Omental fat pad (tissue), 4 donors: Measurements from ENCODE around the gene UBA1. TPM values are rescaled to one million over a fixed set of nuclear protein-coding genes. Genes with fewer than 3 reads are reported as not detected.

Experiments used
- ATAC-seq: fragments of 150-250 bp; one replicate; pipeline ENCODE4 v1.9.1; 2016; ENCODE audit warnings: mild to moderate bottlenecking, moderate library complexity; ENCODE audit not compliant: low FRiP score
- DNase-seq: peaks from one replicate; pipeline ENCODE4 v3.0.0-alpha.2; 2019; ENCODE audit warnings: low spot score
- total RNA-seq, 4 donors: library from RNA; depleted of rRNA; stranded (reverse); fragments of >200 nt; gene quantifications; one replicate each; pipeline ENCODE4 v1.1.0, GENCODE V29; 2016
- TF ChIP-seq, protein P1 (sequence below), 3 donors: fragments of 450-650 bp; IDR thresholded peaks; one replicate each; pipeline ENCODE4 v1.5.1; 2016 to 2017; ENCODE audit warnings: antibody characterized with exemption in 3 of 3, mild to moderate bottlenecking in 3 of 3, moderate library complexity in 2 of 3

The UBA1 gene
- total RNA-seq, 4 donors from 2014 or later, result 132 to 158 (median 148) TPM

DNA sequence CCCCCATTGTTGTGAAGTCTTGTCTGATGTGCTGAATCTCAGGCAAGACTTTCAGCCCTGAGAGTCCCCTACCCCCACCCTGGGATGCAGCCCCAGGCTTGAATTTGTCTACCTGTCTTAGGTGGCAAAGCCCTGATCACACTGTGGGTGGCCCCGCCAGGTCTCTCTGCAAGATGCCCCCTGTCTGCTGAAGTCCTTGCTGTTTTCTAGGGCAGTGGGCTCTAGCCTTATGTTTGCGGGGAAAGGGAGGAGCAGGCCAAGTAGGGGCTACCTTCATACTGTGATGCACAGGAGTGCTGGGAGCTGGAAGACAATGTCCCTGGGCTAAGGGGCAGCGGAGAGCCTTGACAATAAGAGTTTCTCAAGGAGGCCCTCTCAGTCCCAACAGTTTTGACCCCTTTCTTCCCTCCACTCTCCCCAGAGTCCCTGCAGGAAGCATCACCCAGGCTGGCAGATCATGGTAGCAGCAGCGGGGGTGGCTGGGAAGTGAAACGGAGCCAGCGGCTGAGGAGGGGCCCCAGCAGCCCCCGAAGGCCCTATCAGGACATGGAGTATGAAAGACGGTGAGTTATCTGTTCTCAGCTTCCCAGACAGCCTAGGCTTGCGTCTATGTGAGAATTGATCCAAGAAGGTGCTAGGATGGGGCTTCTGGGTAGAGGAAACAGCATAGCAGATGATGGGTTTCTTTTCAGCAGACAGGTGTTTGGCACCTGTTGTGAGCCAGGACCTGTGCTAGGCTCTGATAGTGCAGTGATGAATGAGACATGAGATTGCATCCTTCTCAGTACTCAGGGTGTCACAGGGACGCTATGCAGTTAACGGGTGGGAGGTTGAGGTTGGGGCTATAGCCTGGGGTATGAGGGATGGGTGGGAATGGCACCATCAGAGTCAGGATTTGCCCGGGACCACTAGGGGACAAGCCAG is 46.4 kb upstream of the UBA1 start:
- ATAC-seq (no peak), DNase-seq (no peak)
- TF ChIP-seq, protein P1, sequence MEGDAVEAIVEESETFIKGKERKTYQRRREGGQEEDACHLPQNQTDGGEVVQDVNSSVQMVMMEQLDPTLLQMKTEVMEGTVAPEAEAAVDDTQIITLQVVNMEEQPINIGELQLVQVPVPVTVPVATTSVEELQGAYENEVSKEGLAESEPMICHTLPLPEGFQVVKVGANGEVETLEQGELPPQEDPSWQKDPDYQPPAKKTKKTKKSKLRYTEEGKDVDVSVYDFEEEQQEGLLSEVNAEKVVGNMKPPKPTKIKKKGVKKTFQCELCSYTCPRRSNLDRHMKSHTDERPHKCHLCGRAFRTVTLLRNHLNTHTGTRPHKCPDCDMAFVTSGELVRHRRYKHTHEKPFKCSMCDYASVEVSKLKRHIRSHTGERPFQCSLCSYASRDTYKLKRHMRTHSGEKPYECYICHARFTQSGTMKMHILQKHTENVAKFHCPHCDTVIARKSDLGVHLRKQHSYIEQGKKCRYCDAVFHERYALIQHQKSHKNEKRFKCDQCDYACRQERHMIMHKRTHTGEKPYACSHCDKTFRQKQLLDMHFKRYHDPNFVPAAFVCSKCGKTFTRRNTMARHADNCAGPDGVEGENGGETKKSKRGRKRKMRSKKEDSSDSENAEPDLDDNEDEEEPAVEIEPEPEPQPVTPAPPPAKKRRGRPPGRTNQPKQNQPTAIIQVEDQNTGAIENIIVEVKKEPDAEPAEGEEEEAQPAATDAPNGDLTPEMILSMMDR (IDR thresholded peaks at IDR 0.05), result no peak

DNA sequence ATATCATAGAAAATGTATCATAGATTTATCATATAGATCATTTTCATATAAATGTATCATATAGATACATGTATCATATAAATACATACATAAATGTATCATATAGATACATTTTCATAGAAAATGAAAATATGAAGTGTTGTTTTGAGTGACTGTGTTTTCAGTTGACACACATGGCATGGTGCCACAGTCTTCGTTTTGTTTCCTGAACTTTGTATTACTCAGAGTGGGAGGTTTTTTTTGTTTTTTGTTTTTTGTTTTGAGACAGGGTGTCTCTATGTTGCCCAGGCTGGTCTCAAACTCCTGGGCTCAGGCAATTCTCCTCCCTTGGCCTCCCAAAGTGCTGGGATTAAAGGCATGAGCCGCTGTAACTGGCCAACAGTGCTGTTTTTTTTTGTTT is 44.7 kb upstream of the UBA1 start:
- ATAC-seq, result no peak
- no peak for DNase-seq

DNA sequence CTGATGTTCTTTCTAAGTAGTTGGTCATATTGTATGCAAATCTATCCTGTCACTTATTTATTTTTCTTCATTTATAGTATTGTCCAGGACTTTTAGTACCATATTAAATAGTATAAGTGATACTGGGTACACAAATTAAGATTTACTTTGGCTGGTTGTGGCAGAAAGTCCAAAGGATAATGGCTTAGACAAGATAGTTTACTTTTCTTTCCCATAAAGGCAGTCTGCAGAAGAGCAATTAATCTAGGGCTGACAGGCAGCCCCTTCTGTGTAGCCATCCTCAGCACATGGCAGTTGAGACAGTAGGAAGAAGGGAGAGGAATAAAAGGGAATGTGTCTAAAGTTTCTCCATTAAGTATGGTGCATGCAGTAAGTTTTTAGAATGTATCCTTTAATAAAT is 42.2 kb upstream of the UBA1 start:
- DNase-seq, result no peak
- TF ChIP-seq, protein P1 (IDR thresholded peaks at IDR 0.05), result no peak
- no peak for ATAC-seq

More for the DNA sequence above, 44.7 kb upstream of the UBA1 start:
- TF ChIP-seq, protein P1 (IDR thresholded peaks at IDR 0.05), result no peak

DNA sequence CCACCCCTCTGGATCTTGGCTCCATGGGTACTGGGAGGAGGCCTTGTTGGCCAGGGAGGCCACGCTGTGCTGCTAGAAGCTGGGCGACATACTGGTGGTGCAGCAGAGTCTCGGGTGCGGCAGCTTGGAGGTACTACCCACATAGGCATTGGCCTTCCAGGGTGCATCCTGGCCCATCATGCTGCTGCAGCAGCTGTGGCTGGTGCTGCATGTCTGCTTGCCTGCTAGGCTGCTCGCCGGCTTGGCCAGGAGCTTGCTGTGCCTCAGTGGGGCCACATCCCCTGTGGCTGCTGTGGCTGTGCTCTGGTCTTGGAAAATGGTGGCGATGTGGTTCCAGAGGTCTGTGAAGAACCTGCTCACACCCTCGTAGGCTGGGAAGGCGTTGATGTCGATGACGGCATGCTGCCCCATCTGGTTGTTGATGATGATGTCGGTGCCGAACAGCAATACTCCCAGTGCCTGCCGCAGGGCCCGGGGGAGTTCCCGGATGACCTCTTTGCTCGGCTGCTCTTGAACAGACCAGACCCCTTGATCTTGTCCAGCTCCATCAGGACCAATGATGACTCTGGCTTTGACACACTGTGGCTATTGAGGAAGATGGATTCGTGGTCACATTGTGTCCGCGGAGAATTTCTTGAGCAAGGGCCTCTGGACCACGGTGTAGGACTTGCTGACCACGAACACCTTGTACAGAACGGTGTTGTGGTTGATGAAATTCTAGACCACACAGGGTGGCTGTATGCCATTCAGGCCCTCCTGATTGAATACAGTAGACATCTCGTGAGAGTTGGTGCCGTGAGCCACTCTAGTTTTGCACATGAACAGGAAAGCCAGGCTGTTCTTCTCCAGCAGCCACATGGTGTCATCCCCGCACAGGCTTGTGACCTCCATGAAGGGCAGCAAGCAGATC is 36.8 kb upstream of the UBA1 start:
- ATAC-seq, result no peak
- TF ChIP-seq, protein P1 (IDR thresholded peaks at IDR 0.05), result no peak
- no peak for DNase-seq

DNA sequence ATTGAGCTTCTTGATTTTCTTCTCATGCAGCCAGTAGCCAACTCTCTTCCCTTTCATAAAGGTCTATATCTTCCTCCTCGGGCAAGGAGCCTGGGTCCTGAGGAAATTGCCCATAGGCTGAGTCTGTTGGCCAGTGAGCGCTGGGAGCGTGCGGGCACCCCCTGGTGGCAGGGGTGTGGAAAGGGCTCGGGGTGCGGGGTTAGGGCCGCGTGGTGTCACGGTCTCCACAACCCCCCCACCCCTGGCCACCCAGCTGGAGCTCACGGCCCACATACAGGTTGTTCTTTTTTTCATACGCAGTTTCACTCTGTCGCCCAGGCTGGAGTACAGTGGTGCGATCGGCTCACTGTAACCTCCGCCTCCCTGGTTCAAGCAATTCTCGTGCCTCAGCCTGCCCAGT is 35.5 kb upstream of the UBA1 start:
- ATAC-seq (no peak), DNase-seq (no peak)
- TF ChIP-seq, protein P1 (IDR thresholded peaks at IDR 0.05), result no peak

DNA sequence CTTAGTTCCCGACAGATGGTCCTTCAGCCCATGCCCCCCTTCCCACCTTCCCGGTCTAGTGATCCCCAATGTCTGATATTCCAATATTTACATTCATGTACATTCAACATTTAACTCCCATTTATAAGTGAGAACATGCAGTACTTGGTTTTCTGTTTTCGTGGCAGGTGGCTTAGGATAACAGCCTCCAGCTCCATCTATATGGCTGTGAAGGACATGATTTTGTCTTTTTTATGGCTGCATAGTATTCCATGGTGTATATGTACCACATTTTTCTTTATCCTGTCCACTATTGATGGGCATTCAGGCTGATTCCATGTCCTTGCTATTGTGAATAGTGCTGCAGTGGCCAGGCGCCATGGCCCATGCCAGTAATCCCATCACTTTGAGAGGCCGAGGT is 34.8 kb upstream of the UBA1 start:
- no peak for ATAC-seq
- TF ChIP-seq, protein P1 (IDR thresholded peaks at IDR 0.05), result no peak
- DNase-seq, result no peak
